C4-2B (cell line): ENCODE data around the gene RNF225.

Experiments
- ZFX ChIP-seq: fragments of 450-650 bp; IDR thresholded peaks from 2 replicates; pipeline ENCODE4 v1.6.1; 2017
- TF ChIP-seq, protein P1 (sequence below): fragments of 450-650 bp; conservative IDR thresholded peaks from 2 replicates; pipeline ENCODE4 v1.5.1; 2017; ENCODE audit warnings: mild to moderate bottlenecking

DNA sequence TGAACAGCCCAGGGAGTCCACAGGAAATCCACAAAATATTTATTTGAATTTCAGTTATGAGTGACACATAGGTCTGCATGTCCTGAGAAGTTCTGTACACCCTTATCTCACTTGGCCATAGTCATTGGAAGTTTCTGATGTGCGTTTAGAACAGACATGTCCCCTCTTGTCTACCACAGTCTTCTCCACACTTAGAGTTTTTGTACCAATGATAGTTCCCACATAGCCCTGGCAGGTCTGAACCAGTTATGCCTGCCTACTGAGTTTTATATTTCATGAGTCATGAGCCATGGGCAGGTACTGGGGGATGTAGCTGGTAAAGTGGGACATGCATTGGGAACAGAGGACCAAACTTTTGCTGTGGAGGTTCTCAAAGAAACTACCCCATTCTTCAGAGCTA lies 33.2 kb downstream of the RNF225 start:
- TF ChIP-seq, protein P1, sequence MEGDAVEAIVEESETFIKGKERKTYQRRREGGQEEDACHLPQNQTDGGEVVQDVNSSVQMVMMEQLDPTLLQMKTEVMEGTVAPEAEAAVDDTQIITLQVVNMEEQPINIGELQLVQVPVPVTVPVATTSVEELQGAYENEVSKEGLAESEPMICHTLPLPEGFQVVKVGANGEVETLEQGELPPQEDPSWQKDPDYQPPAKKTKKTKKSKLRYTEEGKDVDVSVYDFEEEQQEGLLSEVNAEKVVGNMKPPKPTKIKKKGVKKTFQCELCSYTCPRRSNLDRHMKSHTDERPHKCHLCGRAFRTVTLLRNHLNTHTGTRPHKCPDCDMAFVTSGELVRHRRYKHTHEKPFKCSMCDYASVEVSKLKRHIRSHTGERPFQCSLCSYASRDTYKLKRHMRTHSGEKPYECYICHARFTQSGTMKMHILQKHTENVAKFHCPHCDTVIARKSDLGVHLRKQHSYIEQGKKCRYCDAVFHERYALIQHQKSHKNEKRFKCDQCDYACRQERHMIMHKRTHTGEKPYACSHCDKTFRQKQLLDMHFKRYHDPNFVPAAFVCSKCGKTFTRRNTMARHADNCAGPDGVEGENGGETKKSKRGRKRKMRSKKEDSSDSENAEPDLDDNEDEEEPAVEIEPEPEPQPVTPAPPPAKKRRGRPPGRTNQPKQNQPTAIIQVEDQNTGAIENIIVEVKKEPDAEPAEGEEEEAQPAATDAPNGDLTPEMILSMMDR, result no peak
- no peak for TF ChIP-seq ZFX
